WTC11 (cell line): ENCODE data around the gene ANKRD49. TPM values are rescaled to one million over a fixed set of nuclear protein-coding genes. Genes with fewer than 3 reads are reported as not detected.
"Not testable (repeated sequence)": the region's sequence is repeated elsewhere in the genome, so short reads cannot be mapped to it uniquely, and the experiment has no call there.

Experiments used
- ATAC-seq: fragments of 200-7000 bp; cut with Tn5 transposase; 2 replicates; pipeline ENCODE4 v1.10.0; 2021; ENCODE audit warnings: mild to moderate bottlenecking, moderate library complexity
- CTCF ChIA-PET: fragments of 300-600 bp; sonication (Branson Sonifier 250); formaldehyde crosslinking; loops from one replicate; lab custom pipeline; 2021; ENCODE audit warnings: antibody characterized with exemption; lab: Charles Lee
- POLR2A ChIA-PET: fragments of 350-600 bp; sonication (Branson Sonifier 250); formaldehyde crosslinking; loops from one replicate; lab custom pipeline; 2021; ENCODE audit warnings: antibody characterized with exemption; lab: Charles Lee
- DNase-seq: peaks from one replicate; pipeline ENCODE4 v3.0.0; 2021; ENCODE audit warnings: low spot score
- H3K27ac Mint-ChIP-seq: 2 replicates; pipeline ENCODE4 v1.8.0; 2021; ENCODE audit warnings: mixed read lengths
- H3K27me3 Mint-ChIP-seq: 2 replicates; pipeline ENCODE4 v1.8.0; 2021; ENCODE audit warnings: low read depth, mild to moderate bottlenecking, moderate library complexity, mixed read lengths
- H3K36me3 Mint-ChIP-seq: 2 replicates; pipeline ENCODE4 v1.8.0; 2021; ENCODE audit warnings: mixed read lengths
- H3K4me1 Mint-ChIP-seq: 2 replicates; pipeline ENCODE4 v1.8.0; 2022; ENCODE audit warnings: mixed read lengths
- H3K4me3 Mint-ChIP-seq: 2 replicates; pipeline ENCODE4 v1.8.0; 2021; ENCODE audit warnings: mild to moderate bottlenecking, moderate library complexity, mixed read lengths
- H3K9me3 Mint-ChIP-seq: 2 replicates; pipeline ENCODE4 v1.8.0; 2021; ENCODE audit warnings: mixed read lengths
- CTCF ChIP-seq: fragments of 200-600 bp; IDR thresholded peaks from 2 replicates; pipeline ENCODE4 v1.8.0; 2022; ENCODE audit warnings: antibody characterized with exemption
- E2F4 ChIP-seq: sonication (generic); formaldehyde crosslinking; IDR thresholded peaks from 2 replicates; pipeline ENCODE4 v1.8.1; 2022; ENCODE audit warnings: low read depth, mild to moderate bottlenecking, moderate library complexity, missing genetic modification reagents, borderline replicate concordance
- KAT7 ChIP-seq: sonication (generic); formaldehyde crosslinking; IDR thresholded peaks from 2 replicates; pipeline ENCODE4 v1.8.1; 2023; ENCODE audit warnings: missing genetic modification reagents, mild to moderate bottlenecking, borderline replicate concordance
- NR3C1 ChIP-seq: sonication (generic); formaldehyde crosslinking; conservative IDR thresholded peaks from 2 replicates; pipeline ENCODE4 v1.8.1; 2023; ENCODE audit warnings: low read depth, mild to moderate bottlenecking, missing genetic modification reagents
- PREB ChIP-seq: sonication (generic); formaldehyde crosslinking; IDR thresholded peaks from 2 replicates; pipeline ENCODE4 v1.8.1; 2022; ENCODE audit warnings: mild to moderate bottlenecking, missing genetic modification reagents, moderate library complexity, borderline replicate concordance
- TCF7 ChIP-seq: sonication (generic); formaldehyde crosslinking; IDR thresholded peaks from 2 replicates; pipeline ENCODE4 v1.8.0; 2022; ENCODE audit warnings: mild to moderate bottlenecking, low read depth, missing genetic modification reagents, moderate library complexity
- TP53 ChIP-seq: sonication (generic); formaldehyde crosslinking; IDR thresholded peaks from 2 replicates; pipeline ENCODE4 v1.8.1; 2023; ENCODE audit warnings: mild to moderate bottlenecking, missing genetic modification reagents
- ZBTB43 ChIP-seq: sonication (generic); formaldehyde crosslinking; IDR thresholded peaks from 2 replicates; pipeline ENCODE4 v1.8.1; 2023; ENCODE audit warnings: mild to moderate bottlenecking, missing genetic modification reagents
- ZNF281 ChIP-seq: sonication (generic); formaldehyde crosslinking; IDR thresholded peaks from 2 replicates; pipeline ENCODE4 v1.8.0; 2023; ENCODE audit warnings: mild to moderate bottlenecking, missing genetic modification reagents
- ZNF425 ChIP-seq: fragments of 250-450 bp; sonication (Bioruptor Pico); conservative IDR thresholded peaks from 2 replicates; pipeline ENCODE4 v1.9.0; 2021; ENCODE audit warnings: mild to moderate bottlenecking
- total RNA-seq: library from RNA; stranded (reverse); gene quantifications from 3 replicates; pipeline ENCODE4 v1.2.3, GENCODE V29; 2021

Gene ANKRD49
- total RNA-seq, 1 experiment from 2014 or later, result 9.5 TPM

- no peak overlapping the region for H3K27ac Mint-ChIP-seq
- H3K9me3 Mint-ChIP-seq, result no peaks in the 10 kb centered on the region
- CTCF ChIA-PET, result interaction anchor here (0.6 to 1.5 kb wide), 17 partner anchors 10 to 613 kb away, joined by 3 to 11 read pairs (median 3); partner anchors contain the start of genes ANKRD49 and MRE11
- ATAC-seq (no peak), DNase-seq (no peak)
- no peak for TF ChIP-seq E2F4
- peak; percentile 61 for TF ChIP-seq CTCF
- H3K36me3 Mint-ChIP-seq, result no peaks in the 10 kb centered on the region
- no peak overlapping the region for H3K4me3 Mint-ChIP-seq
- peaks cover 6% of the 10 kb centered on the region; the same call in 1 of the 2 replicates for H3K27me3 Mint-ChIP-seq
- H3K4me1 Mint-ChIP-seq, result no peaks in the 10 kb centered on the region
- POLR2A ChIA-PET, result no interaction called here
Observed at GRCh38 chr11:94504689-94505293, 11.0 kb downstream of the ANKRD49 start.

GRCh38 chr11:94506513-94506912 lies 12.7 kb downstream of the ANKRD49 start:
- not testable (repeated sequence) for ATAC-seq

GRCh38 chr11:94507485-94507884 lies 13.7 kb downstream of the ANKRD49 start:
- Mint-ChIP-seq H3K9me3 (peaks cover 5% of the 10 kb centered on the region), H3K27me3 (peaks cover 25% of the 10 kb centered on the region), H3K36me3 (no peaks in the 10 kb centered on the region), H3K4me1 (peaks cover 5% of the 10 kb centered on the region), H3K4me3 (no peak overlapping the region), H3K27ac (no peak overlapping the region)
- no peak for ATAC-seq
- ChIA-PET POLR2A (no interaction called here), CTCF (no interaction called here)
- no peak for DNase-seq
- TF ChIP-seq TP53 (CRISPR knock-in tag) (no peak), ZNF425 (CRISPR knock-in tag) (no peak), PREB (CRISPR knock-in tag) (no peak), KAT7 (CRISPR knock-in tag) (no peak), ZNF281 (CRISPR knock-in tag) (no peak), NR3C1 (CRISPR knock-in tag) (no peak), ZBTB43 (CRISPR knock-in tag) (no peak), TCF7 (CRISPR knock-in tag) (no peak)

More at GRCh38 chr11:94506513-94506912, 12.7 kb downstream of the ANKRD49 start:
- peaks cover 16% of the 10 kb centered on the region for H3K27me3 Mint-ChIP-seq
- H3K27ac Mint-ChIP-seq, H3K4me1 Mint-ChIP-seq, POLR2A ChIA-PET, H3K36me3 Mint-ChIP-seq, H3K9me3 Mint-ChIP-seq, DNase-seq, H3K4me3 Mint-ChIP-seq: not testable (repeated sequence)
- CTCF ChIA-PET, result interaction anchor here (1.0 kb wide), 1 partner anchor 611 kb away, joined by 5 read pairs; no protein-coding TSS in a partner anchor
